Natural killer cell (primary cell): ENCODE data around the gene ADGRD1. TPM values are rescaled to one million over a fixed set of nuclear protein-coding genes. Genes with fewer than 3 reads are reported as not detected.

Source experiments
- ATAC-seq, 3 donors: fragments of 150-1000 bp in 2 of 3; fragments of 200-7000 bp in 1 of 3; cut with Tn5 transposase; 1 replicate in 1 of 3; 2 replicates in 2 of 3; pipeline ENCODE4 v1.10.0; 2021; ENCODE audit warnings: mild to moderate bottlenecking in 2 of 3, moderate library complexity in 2 of 3
- DNase-seq, 2 donors: peaks; one replicate each; pipeline versions ENCODE4 v3.0.0 to v3.0.0-alpha.2; 2013 to 2021; ENCODE audit warnings: mixed read lengths in 1 of 2
- H3K27ac ChIP-seq: one replicate; pipeline ENCODE4 v1.5.1; 2013; ENCODE audit warnings: mild to moderate bottlenecking, low read length
- H3K27me3 ChIP-seq: one replicate; pipeline ENCODE4 v1.6.1; 2013; ENCODE audit warnings: low read length; ENCODE audit not compliant: control insufficient read depth, insufficient read depth
- H3K36me3 ChIP-seq: one replicate; pipeline ENCODE4 v1.6.1; 2013; ENCODE audit warnings: low read length; ENCODE audit not compliant: control insufficient read depth, insufficient read depth
- H3K4me1 ChIP-seq: one replicate; pipeline ENCODE4 v1.6.1; 2013; ENCODE audit warnings: low read length; ENCODE audit not compliant: control insufficient read depth, insufficient read depth
- H3K4me3 ChIP-seq: one replicate; pipeline ENCODE4 v1.5.1; 2013; ENCODE audit warnings: low read length
- H3K9me3 ChIP-seq: one replicate; pipeline ENCODE4 v1.6.1; 2013; ENCODE audit warnings: low read length; ENCODE audit not compliant: control insufficient read depth, insufficient read depth
- H3K27ac Mint-ChIP-seq, 2 donors: one replicate each; pipeline ENCODE4 v1.8.0; 2022; ENCODE audit warnings: mild to moderate bottlenecking in 2 of 2, mixed read lengths in 2 of 2, moderate library complexity in 1 of 2
- H3K27me3 Mint-ChIP-seq, 2 donors: one replicate each; pipeline ENCODE4 v1.8.0; 2022; ENCODE audit warnings: low read depth in 2 of 2, mixed read lengths in 2 of 2
- H3K36me3 Mint-ChIP-seq: one replicate; pipeline ENCODE4 v1.8.0; 2022; ENCODE audit warnings: mixed read lengths
- H3K4me1 Mint-ChIP-seq, 2 donors: one replicate each; pipeline ENCODE4 v1.8.0; 2022; ENCODE audit warnings: mixed read lengths in 2 of 2
- H3K4me3 Mint-ChIP-seq: one replicate; pipeline ENCODE4 v1.8.0; 2022; ENCODE audit warnings: mild to moderate bottlenecking, moderate library complexity, mixed read lengths
- H3K9me3 Mint-ChIP-seq, 2 donors: one replicate each; pipeline ENCODE4 v1.8.0; 2022; ENCODE audit warnings: mixed read lengths in 2 of 2
- CTCF ChIP-seq: fragments of 200-600 bp; IDR thresholded peaks from one replicate; pipeline ENCODE4 v1.8.0; 2022; ENCODE audit warnings: antibody characterized with exemption
- WGBS: methylation state at CpG from one replicate; pipeline ENCODE4 v1.1.7; 2013; ENCODE audit warnings: missing lambda C conversion rate; ENCODE audit not compliant: insufficient coverage; 5-methylcytosine and 5-hydroxymethylcytosine counted together
- intact Hi-C: fragments of 100-400 bp; cut with micrococcal nuclease; formaldehyde crosslinking; loops from one replicate; pipeline ENCODE4 v1.14.2; 2022
- total RNA-seq, 4 donors: library from RNA; stranded (reverse); fragments of 120-200 nt in 1 of 4; gene quantifications; one replicate each; pipeline versions ENCODE4 v1.2.3 to v1.2.4, GENCODE V29; 2013 to 2022

ADGRD1 gene
- total RNA-seq, 3 donors from 2014 or later (not counting 1 experiment from before 2014, with no cell fraction given): 0.50 to 3.9 (median 1.4) TPM

GRCh38 chr12:130948136-130948535 is 5.6 kb upstream of the ADGRD1 start:
- no peak for TF ChIP-seq CTCF
- Mint-ChIP-seq H3K27ac (no peak overlapping the region), H3K36me3 (peaks cover 10% of the 10 kb centered on the region), H3K4me1 (no peaks in the 10 kb centered on the region), H3K4me3 (no peak overlapping the region), H3K27me3 (peaks cover 12 to 22% of the 10 kb centered on the region in 2 donors), H3K9me3 (peaks cover 2 to 14% of the 10 kb centered on the region in 2 donors)
- H3K9me3 ChIP-seq: no peaks in the 10 kb centered on the region
- no peak overlapping the region for H3K4me3 ChIP-seq
- no peaks in the 10 kb centered on the region for H3K4me1 ChIP-seq
- DNase-seq (no peak), ATAC-seq (no peak)
- H3K27me3 ChIP-seq: no peaks in the 10 kb centered on the region
- intact Hi-C loops: no loop called here
- H3K36me3 ChIP-seq: no peaks in the 10 kb centered on the region
- H3K27ac ChIP-seq: no peak overlapping the region
- WGBS: 91% methylated on average over 6 of the region's 10 CpGs

GRCh38 chr12:130948751-130949150 is 5.0 kb upstream of the ADGRD1 start:
- H3K27ac Mint-ChIP-seq: no peak overlapping the region
- H3K4me1 ChIP-seq: peaks cover under 1% of the 10 kb centered on the region
- TF ChIP-seq CTCF: no peak
- H3K4me3 Mint-ChIP-seq: no peak overlapping the region
- no peak overlapping the region for H3K27ac ChIP-seq
- H3K36me3 ChIP-seq: no peaks in the 10 kb centered on the region
- peaks cover 2 to 14% of the 10 kb centered on the region in 2 donors for H3K9me3 Mint-ChIP-seq
- DNase-seq (no peak), ATAC-seq (no peak)
- H3K36me3 Mint-ChIP-seq: peaks cover 10% of the 10 kb centered on the region
- WGBS: 92% methylated on average over 9 of the region's 10 CpGs
- no peak overlapping the region for H3K4me3 ChIP-seq
- intact Hi-C loops: no loop called here
- H3K4me1 Mint-ChIP-seq: peaks cover 3% of the 10 kb centered on the region in 2 donors
- no peaks in the 10 kb centered on the region for H3K9me3 ChIP-seq
- H3K27me3 Mint-ChIP-seq: peaks cover 19 to 26% of the 10 kb centered on the region in 2 donors
- H3K27me3 ChIP-seq: no peaks in the 10 kb centered on the region

GRCh38 chr12:130949806-130950205 is 3.9 kb upstream of the ADGRD1 start:
- WGBS: 90% methylated on average over 11 of the region's 11 CpGs
- intact Hi-C loops: no loop called here
- ATAC-seq: no peak
- H3K4me3 ChIP-seq: no peak overlapping the region
- Mint-ChIP-seq H3K4me3 (no peak overlapping the region), H3K36me3 (peaks cover 8% of the 10 kb centered on the region), H3K27me3 (peaks cover 22 to 23% of the 10 kb centered on the region in 2 donors), H3K9me3 (peaks cover 2 to 9% of the 10 kb centered on the region in 2 donors), H3K4me1 (peaks cover 6% of the 10 kb centered on the region in 2 donors), H3K27ac (no peak overlapping the region)
- no peaks in the 10 kb centered on the region for H3K27me3 ChIP-seq
- H3K9me3 ChIP-seq: no peaks in the 10 kb centered on the region
- TF ChIP-seq CTCF: no peak
- H3K4me1 ChIP-seq: peaks cover 10% of the 10 kb centered on the region
- H3K36me3 ChIP-seq: no peaks in the 10 kb centered on the region
- DNase-seq: no peak
- no peak overlapping the region for H3K27ac ChIP-seq

GRCh38 chr12:130951636-130952035 is 2.1 kb upstream of the ADGRD1 start:
- no peak overlapping the region for H3K4me3 ChIP-seq
- DNase-seq (no peak), ATAC-seq (no peak)
- intact Hi-C loops: no loop called here
- peaks cover 17 to 22% of the 10 kb centered on the region in 2 donors for H3K27me3 Mint-ChIP-seq
- no peaks in the 10 kb centered on the region for H3K27me3 ChIP-seq
- H3K9me3 ChIP-seq: no peaks in the 10 kb centered on the region
- H3K4me1 Mint-ChIP-seq: peaks cover 6% of the 10 kb centered on the region in 2 donors
- no peak overlapping the region for H3K27ac ChIP-seq
- H3K36me3 ChIP-seq: no peaks in the 10 kb centered on the region
- no peak overlapping the region for H3K27ac Mint-ChIP-seq
- peaks cover 10% of the 10 kb centered on the region for H3K4me1 ChIP-seq
- no peak overlapping the region for H3K4me3 Mint-ChIP-seq
- TF ChIP-seq CTCF: no peak
- H3K9me3 Mint-ChIP-seq: no peaks in the 10 kb centered on the region
- 81% methylated on average over 13 of the region's 13 CpGs for WGBS
- no peaks in the 10 kb centered on the region for H3K36me3 Mint-ChIP-seq
